Testis (tissue), 2 donors: ENCODE data around the gene SGSM2.

Experiments
- POLR2A ChIP-seq: fragments of 450-650 bp; IDR thresholded peaks from one replicate; pipeline ENCODE4 v1.6.1; 2017; ENCODE audit warnings: antibody characterized with exemption, mild to moderate bottlenecking, moderate library complexity
- TF ChIP-seq, protein P1 (sequence below), 3 experiments: fragments of 450-650 bp in 2 of 3; fragments of 200-600 bp in 1 of 3; sonication (generic) in 1 of 3; IDR thresholded peaks; one replicate each; pipeline ENCODE4 v1.5.1; 2016 to 2019; ENCODE audit warnings: antibody characterized with exemption in 3 of 3, mild to moderate bottlenecking in 2 of 3, moderate library complexity in 1 of 3

DNA sequence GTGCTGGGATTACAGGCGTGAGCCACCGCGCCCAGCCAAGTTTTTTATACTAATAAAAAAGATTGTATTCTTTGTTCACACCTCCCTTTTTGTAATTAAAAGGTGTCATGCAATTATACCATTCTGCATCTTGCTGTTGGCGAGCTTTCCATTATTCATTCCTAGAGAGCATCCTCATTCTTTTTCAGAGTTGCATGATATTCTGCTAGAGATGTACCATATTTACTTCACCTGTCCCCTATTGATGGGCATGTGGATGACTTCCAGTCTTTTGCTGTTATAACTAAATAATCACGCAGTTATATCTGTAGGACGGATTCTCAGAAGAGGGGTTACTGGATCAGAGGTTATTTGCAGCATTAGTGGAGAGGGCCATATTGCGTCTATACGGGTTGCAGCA is 17.0 kb downstream of the SGSM2 start:
- TF ChIP-seq, protein P1, sequence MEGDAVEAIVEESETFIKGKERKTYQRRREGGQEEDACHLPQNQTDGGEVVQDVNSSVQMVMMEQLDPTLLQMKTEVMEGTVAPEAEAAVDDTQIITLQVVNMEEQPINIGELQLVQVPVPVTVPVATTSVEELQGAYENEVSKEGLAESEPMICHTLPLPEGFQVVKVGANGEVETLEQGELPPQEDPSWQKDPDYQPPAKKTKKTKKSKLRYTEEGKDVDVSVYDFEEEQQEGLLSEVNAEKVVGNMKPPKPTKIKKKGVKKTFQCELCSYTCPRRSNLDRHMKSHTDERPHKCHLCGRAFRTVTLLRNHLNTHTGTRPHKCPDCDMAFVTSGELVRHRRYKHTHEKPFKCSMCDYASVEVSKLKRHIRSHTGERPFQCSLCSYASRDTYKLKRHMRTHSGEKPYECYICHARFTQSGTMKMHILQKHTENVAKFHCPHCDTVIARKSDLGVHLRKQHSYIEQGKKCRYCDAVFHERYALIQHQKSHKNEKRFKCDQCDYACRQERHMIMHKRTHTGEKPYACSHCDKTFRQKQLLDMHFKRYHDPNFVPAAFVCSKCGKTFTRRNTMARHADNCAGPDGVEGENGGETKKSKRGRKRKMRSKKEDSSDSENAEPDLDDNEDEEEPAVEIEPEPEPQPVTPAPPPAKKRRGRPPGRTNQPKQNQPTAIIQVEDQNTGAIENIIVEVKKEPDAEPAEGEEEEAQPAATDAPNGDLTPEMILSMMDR (IDR thresholded peaks at IDR 0.05), result no peak
- no peak for TF ChIP-seq POLR2A
